Tibial nerve (tissue), 4 donors: ENCODE measurements around the gene ATF2. TPM values are rescaled to one million over a fixed set of nuclear protein-coding genes. Genes with fewer than 3 reads are reported as not detected.
"Not testable (repeated sequence)": the region's sequence is repeated elsewhere in the genome, so short reads cannot be mapped to it uniquely, and the experiment has no call there.

Experiments used
- DNase-seq, 2 donors: peaks; one replicate each; pipeline ENCODE4 v3.0.0-alpha.2; 2019; ENCODE audit warnings: low spot score in 2 of 2
- H3K27ac ChIP-seq, 4 donors: fragments of 200-600 bp; sonication (generic) in 3 of 4; one replicate each; pipeline ENCODE4 v1.5.1; 2017 to 2019; ENCODE audit warnings: mild to moderate bottlenecking in 1 of 4
- H3K27me3 ChIP-seq, 2 donors: fragments of 200-600 bp; sonication (generic) in 1 of 2; one replicate each; pipeline versions ENCODE4 v1.5.1 to v1.6.0; 2017 to 2019
- H3K36me3 ChIP-seq, 3 donors: fragments of 200-600 bp; sonication (generic); one replicate each; pipeline ENCODE4 v1.5.1; 2018 to 2019
- H3K4me1 ChIP-seq, 4 donors: fragments of 200-600 bp; sonication (generic) in 3 of 4; one replicate each; pipeline ENCODE4 v1.5.1; 2017 to 2019
- H3K4me3 ChIP-seq, 4 donors: fragments of 200-600 bp; sonication (generic) in 3 of 4; one replicate each; pipeline ENCODE4 v1.5.1; 2017 to 2019; ENCODE audit warnings: mild to moderate bottlenecking in 1 of 4, moderate library complexity in 1 of 4
- H3K9me3 ChIP-seq, 4 donors: fragments of 200-600 bp; sonication (generic) in 3 of 4; one replicate each; pipeline ENCODE4 v1.5.1; 2017 to 2019
- CTCF ChIP-seq, 5 experiments: fragments of 200-600 bp in 3 of 5; fragments of 450-650 bp in 2 of 5; sonication (generic) in 3 of 5; IDR thresholded peaks; one replicate each; pipeline ENCODE4 v1.5.1; 2016 to 2019; ENCODE audit warnings: antibody characterized with exemption in 5 of 5, mild to moderate bottlenecking in 3 of 5, moderate library complexity in 2 of 5
- EP300 ChIP-seq, 2 donors: sonication (generic); formaldehyde crosslinking; IDR thresholded peaks; one replicate each; pipeline ENCODE4 v1.6.1; 2017; ENCODE audit warnings: antibody characterized with exemption in 2 of 2, mild to moderate bottlenecking in 1 of 2
- POLR2A ChIP-seq, 2 donors: fragments of 450-650 bp; IDR thresholded peaks; one replicate each; pipeline ENCODE4 v1.6.1; 2017; ENCODE audit warnings: antibody characterized with exemption in 2 of 2, mild to moderate bottlenecking in 2 of 2, moderate library complexity in 2 of 2
- WGBS, 2 donors: methylation state at CpG; one replicate each; pipeline ENCODE4 v1.1.5; 2018; 5-methylcytosine and 5-hydroxymethylcytosine counted together
- total RNA-seq, 4 donors: library from RNA; depleted of rRNA; stranded (reverse); fragments of >200 nt; gene quantifications; one replicate each; pipeline ENCODE4 v1.1.0, GENCODE V29; 2016

Gene ATF2
- total RNA-seq, 4 donors from 2014 or later = 44.8 to 69.9 (median 53.2) TPM

GRCh38 chr2:175126661-175127060 lies 41.3 kb downstream of the ATF2 start:
- H3K4me3 ChIP-seq = no peak overlapping the region
- H3K36me3 ChIP-seq = peaks cover 0 to 37% (median 0%) of the 10 kb centered on the region in 3 donors
- no peaks in the 10 kb centered on the region for H3K9me3 ChIP-seq
- WGBS, 2 donors = 92 to 94% methylated on average over 1 of the region's 1 CpG
- H3K4me1 ChIP-seq = peaks cover 0 to 11% (median 0%) of the 10 kb centered on the region in 4 donors
- H3K27me3 ChIP-seq = no peaks in the 10 kb centered on the region
- H3K27ac ChIP-seq = no peak overlapping the region
- no peak for DNase-seq
- TF ChIP-seq EP300 (IDR thresholded peaks at IDR 0.05) (no peak), CTCF (IDR thresholded peaks at IDR 0.05) (no peak), POLR2A (IDR thresholded peaks at IDR 0.05) (no peak)

GRCh38 chr2:175123254-175123653 lies 44.7 kb downstream of the ATF2 start:
- no peak for DNase-seq
- WGBS, 2 donors = 80 to 86% methylated on average over 3 of the region's 3 CpGs
- Histone ChIP-seq H3K36me3 (peaks cover 0 to 16% (median 0%) of the 10 kb centered on the region in 3 donors), H3K4me3 (no peak overlapping the region), H3K4me1 (peaks cover 0 to 9% (median 0%) of the 10 kb centered on the region in 4 donors), H3K9me3 (no peaks in the 10 kb centered on the region), H3K27ac (no peak overlapping the region), H3K27me3 (no peaks in the 10 kb centered on the region)
- TF ChIP-seq EP300 (IDR thresholded peaks at IDR 0.05) (no peak), CTCF (IDR thresholded peaks at IDR 0.05) (no peak)

- WGBS, 2 donors = 77 to 84% methylated on average over 3 of the region's 3 CpGs
- TF ChIP-seq CTCF (IDR thresholded peaks at IDR 0.05) = peak; percentile 53 to 66 (median 63)
- TF ChIP-seq POLR2A (IDR thresholded peaks at IDR 0.05) = no peak
- Histone ChIP-seq H3K36me3 (peaks cover 0 to 67% (median 4%) of the 10 kb centered on the region in 3 donors), H3K9me3 (no peaks in the 10 kb centered on the region), H3K4me3 (no peak overlapping the region), H3K27me3 (no peaks in the 10 kb centered on the region), H3K4me1 (no peaks in the 10 kb centered on the region), H3K27ac (no peak overlapping the region)
- DNase-seq = no peak
Measured at GRCh38 chr2:175111200-175111657, 56.8 kb downstream of the ATF2 start.

GRCh38 chr2:175108091-175108490 lies 59.9 kb downstream of the ATF2 start:
- not testable (repeated sequence) for H3K4me3 ChIP-seq, H3K9me3 ChIP-seq, H3K27ac ChIP-seq, H3K4me1 ChIP-seq, DNase-seq, H3K27me3 ChIP-seq
- H3K36me3 ChIP-seq = peaks cover 0 to 57% (median 4%) of the 10 kb centered on the region in 3 donors
- WGBS, 2 donors = 98% methylated on average over 17 of the region's 39 CpGs; no CpG with 5 or more reads in 1 of the 2 donors

- TF ChIP-seq CTCF (IDR thresholded peaks at IDR 0.05) (no peak), POLR2A (IDR thresholded peaks at IDR 0.05) (no peak), EP300 (IDR thresholded peaks at IDR 0.05) (no peak)
- H3K4me3 ChIP-seq = no peak overlapping the region
- no peaks in the 10 kb centered on the region for H3K9me3 ChIP-seq
- 88 to 96% methylated on average over 4 of the region's 4 CpGs for WGBS, 2 donors
- no peak overlapping the region for H3K27ac ChIP-seq
- H3K36me3 ChIP-seq = peaks cover 0 to 48% (median 4%) of the 10 kb centered on the region in 3 donors
- no peaks in the 10 kb centered on the region for H3K27me3 ChIP-seq
- no peak for DNase-seq
- no peaks in the 10 kb centered on the region for H3K4me1 ChIP-seq
Measured at GRCh38 chr2:175107146-175107545, 60.9 kb downstream of the ATF2 start.

- Histone ChIP-seq H3K4me1 (no peaks in the 10 kb centered on the region), H3K36me3 (peaks cover 0 to 40% (median 0%) of the 10 kb centered on the region in 3 donors), H3K4me3 (no peak overlapping the region), H3K9me3 (no peaks in the 10 kb centered on the region), H3K27me3 (no peaks in the 10 kb centered on the region), H3K27ac (no peak overlapping the region)
- 67 to 83% methylated on average over 1 of the region's 1 CpG for WGBS, 2 donors
- no peak for DNase-seq
- no peak for TF ChIP-seq CTCF (IDR thresholded peaks at IDR 0.05)
- TF ChIP-seq POLR2A (IDR thresholded peaks at IDR 0.05) = no peak
- no peak for TF ChIP-seq EP300 (IDR thresholded peaks at IDR 0.05)
Measured at GRCh38 chr2:175103191-175103590, 64.8 kb downstream of the ATF2 start.
